Stimulated activated CD4-positive, alpha-beta T cell treated with anti-CD3 and anti-CD28 coated beads, Interleukin-15, amount 100 ng/mL, for 1 hour (primary cell): ENCODE measurements around the gene RPS27A.
"Not testable (repeated sequence)": the region's sequence is repeated elsewhere in the genome, so short reads cannot be mapped to it uniquely, and the experiment has no call there.

Experiments used
- DNase-seq, 2 donors: peaks; one replicate each; pipeline ENCODE4 v3.0.0-alpha.2; 2020; ENCODE audit warnings: low read depth in 1 of 2, low spot score in 1 of 2

RPS27A gene

DNA sequence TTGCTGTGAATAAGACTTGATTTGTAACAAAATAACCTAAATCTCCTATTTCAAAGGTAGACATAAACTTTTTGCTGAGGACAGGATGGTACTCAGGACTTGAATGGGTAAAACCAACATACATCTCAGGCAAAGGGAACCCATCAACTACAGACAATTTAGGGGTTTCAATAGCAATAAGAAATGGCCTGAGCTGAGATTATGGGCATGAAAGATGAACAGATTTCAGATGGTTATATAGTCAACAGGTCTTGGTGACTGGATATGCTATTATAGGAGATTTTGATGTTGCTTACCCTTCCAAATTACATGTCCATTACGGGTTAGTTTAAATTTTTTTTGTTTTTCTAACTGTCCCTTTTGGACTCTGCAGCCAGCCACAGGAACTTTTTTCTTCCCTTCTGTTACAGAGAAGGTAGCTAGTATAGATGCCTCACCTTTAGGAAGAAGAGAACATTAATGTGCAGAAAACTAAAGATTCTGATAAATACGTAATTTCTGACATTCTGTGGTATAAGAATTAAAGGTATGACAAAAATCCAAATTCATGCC, 4.6 kb downstream of the RPS27A start:
- no peak for DNase-seq

DNA sequence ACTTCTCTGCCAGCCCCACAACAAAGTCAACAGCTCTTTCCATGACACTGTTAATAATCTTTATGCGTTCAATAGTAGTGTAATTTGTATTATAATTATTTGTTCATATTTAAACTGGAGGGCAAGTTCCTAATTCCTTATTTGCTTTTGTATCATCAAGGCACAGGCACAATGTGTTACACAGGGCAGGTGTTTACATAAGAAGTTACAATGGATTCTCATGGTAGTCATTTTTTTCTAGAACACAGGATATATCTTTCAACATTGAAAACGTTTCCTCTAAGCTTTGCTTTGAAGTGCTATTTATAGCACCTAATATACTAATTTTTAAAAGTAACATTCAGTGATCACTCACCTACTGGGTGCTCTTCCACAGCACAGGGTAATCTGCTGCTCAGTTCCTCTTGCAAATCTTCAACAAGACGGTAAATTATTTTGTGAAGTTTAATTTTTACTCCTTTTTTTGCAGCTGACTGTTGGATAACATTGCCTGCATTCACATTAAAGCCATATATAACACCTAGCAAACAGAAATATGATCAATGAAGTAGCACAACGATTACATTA, 7.3 kb downstream of the RPS27A start:
- DNase-seq, result no peak

DNA sequence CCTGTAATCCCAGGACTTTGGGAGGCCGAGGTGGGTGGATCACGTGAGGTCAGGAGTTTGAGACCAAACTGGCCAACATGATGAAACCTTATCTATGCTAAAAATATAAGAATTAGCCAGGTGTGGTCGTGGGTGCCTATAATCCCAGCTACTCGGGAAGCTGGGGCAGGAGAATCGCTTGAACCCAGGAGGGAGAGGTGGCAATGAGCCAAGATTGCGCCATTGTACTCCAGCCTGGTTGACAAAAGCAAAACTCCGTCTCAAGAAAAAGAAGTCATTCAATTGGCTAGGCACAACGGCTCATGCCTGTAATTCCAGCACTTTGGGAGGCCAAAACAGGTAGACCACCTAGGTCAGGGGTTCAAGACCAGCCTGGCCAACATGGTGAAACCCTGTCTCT, 9.1 kb downstream of the RPS27A start:
- not testable (repeated sequence) for DNase-seq

DNA sequence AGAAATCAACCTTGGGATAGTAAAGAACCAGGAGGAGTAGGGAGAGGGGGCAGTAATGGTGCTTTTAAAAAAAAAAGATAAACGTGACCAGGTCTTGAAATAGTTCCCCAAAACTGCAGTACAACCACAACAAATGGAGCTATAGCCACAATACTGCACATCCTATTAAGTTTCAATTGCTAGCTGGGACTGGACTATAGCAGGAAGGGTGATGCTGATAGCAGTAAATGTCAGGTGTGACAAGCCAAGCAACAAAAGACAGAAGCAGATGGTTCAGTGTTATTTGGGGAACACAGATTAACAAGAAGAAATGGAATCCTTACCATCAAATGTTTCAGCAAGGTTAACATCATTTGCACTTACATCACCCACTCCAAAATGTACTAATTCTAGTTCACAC, 10.1 kb downstream of the RPS27A start:
- no peak for DNase-seq

DNA sequence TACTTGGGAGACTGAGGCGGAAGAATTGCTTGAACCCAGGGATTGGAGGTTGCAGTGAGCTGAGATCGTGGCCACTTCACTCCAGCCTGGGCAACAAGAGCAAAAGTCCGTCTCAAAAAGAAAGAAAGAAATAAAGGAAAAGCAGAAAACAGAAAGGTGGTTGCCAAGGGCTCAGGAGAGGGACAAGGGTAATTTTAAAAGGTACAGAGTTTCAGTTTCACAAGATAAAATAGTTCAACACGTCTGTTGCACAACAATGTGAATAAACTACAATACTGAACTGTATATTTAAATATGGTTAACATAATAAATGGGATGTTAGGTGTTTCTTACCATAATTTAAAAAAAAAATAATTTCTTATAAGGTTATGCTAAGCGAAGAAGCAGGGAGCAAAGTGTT, 12.9 kb downstream of the RPS27A start:
- no peak for DNase-seq

DNA sequence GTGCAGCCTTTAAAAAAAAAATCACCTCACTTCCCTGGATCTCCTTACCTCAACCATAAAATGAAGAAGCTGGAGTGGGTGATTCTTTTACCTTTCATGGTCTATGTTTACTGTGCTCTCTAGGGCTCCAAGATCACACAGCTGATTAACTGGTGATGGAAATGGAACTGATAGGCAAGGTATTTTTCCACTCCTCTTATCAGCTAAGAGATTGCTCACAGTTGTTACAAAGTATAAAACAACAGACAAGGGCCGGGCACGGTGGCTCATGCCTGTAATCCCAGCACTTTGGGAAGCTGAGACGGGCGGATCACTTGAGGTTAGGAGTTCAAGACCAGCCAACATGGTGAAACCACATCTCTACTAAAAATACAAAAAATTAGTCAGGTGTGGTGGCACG, 14.5 kb downstream of the RPS27A start:
- no peak for DNase-seq

DNA sequence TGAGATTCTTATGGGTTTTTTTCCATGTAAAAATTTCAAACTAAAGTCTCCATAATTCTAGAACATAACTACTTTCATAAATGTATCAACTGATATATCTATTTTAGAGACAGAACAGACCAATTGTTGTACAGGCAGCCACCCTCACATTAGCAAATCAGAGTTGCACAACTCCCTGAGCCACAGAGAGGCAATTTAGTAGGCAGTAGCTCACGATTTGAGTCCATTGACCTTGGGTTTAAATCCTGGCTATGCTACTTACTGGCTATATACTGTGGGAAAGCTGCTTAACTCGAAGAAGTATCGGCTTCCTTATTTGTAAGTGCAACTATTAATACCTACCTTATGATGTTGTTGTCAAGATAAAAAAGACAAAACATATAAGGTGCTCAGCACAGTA, 20.3 kb downstream of the RPS27A start:
- DNase-seq, result no peak

DNA sequence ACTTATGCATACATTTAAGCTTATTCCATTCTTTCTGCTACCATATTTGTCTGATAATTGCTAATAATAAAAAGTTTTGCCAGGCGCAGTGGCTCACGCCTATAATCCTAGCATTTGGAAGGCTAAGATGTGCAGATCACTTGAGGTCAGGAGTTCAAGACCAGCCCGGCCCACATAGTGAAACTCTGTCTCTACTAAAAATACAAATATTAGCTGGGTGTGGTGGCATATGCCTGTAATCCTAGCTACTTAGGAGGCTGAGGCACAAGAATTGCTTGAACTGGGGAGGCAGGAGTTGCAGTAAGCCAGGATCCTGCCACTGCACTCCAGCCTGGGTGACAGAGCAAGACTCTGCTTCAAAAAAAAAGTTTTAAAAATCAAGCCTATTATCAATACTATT, 27.1 kb downstream of the RPS27A start:
- not testable (repeated sequence) for DNase-seq

DNA sequence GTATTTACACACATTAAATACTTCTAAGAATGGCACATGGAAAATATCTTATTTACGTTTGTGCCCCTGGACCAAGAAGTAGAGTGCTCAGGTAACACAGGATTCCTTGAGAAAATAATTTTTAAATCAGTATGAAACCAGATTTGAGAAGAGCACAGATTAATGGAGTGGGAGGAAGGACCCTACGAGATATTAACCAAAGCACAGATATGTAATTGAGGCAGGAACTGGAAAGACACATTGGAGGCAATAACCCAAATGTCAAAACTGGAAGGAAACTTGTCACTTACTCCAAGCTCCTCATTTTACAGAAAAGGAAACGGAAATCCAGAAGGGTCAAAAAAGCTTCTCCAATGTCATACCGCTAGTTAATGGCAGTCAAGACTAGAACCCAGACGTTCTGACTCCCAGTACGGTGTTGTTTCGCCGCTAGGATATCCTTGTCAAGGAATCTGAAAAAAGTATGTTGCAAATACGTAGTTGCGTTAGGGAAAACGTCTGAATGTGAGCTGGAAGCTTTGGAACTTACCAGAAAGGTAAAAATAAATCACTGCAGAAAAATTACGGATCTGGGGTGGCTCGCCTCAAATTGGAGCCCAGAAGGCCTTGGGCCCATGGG, 35.9 kb downstream of the RPS27A start:
- no peak for DNase-seq

DNA sequence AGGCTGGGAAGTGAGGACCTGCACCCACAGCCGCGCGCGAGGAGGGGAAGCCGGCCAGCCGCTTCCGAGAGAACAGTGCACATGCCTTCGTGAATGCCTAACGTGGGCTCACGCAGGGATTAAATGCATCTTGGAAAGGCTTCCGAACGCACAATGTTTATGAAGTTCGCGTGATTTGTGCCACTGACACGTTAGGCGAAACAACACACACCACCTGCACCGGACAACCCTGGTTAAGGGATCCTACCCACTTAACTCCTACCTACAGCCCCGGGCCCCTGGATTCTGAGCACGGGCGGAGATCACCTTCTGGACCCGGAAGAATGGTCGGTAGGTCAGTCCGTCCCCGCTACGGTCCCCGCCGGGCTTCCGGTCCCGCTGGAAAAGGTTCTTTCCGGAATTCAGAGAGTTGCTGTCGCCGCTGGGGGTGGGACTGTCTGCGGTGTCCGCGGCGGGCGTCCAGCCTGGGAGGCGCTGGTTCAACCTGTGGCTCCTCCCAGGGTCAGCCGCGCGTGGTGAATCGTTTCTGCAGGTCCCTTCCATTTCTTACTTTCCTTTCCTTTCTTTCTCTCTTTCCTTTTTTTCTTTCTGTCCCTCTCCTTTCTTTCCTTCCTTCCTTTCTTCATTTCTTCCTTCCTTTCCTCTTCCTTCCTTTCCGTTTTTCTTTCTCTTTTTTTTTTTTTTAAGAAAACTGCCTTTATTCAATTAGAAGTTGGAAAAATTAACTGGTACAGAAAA, 36.6 kb downstream of the RPS27A start, which contains the start of gene MTIF2:
Gene MTIF2 (minus strand): TSS at position 325 of the 738 bp plus-strand sequence. CDS start 5,373 bp downstream, outside the sequence.
- peak; percentile 66 to 83 for DNase-seq

DNA sequence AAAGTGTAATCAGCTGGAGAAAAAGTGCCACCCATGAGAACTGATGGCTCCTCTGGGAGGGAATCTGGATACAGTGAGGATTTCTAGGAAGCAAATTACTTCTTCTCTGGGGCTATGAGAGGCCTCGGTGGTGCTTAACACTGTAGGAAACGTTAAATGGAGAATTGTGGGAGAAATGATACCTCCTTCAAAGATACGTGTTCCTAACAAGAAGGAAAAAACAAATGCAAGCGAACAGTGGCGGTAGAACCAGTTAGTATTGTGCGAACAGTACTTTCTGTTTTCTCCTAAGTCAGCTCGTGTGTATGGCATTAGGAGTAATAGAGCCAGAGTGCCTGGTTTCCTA, 37.1 kb downstream of the RPS27A start:
- no peak for DNase-seq

DNA sequence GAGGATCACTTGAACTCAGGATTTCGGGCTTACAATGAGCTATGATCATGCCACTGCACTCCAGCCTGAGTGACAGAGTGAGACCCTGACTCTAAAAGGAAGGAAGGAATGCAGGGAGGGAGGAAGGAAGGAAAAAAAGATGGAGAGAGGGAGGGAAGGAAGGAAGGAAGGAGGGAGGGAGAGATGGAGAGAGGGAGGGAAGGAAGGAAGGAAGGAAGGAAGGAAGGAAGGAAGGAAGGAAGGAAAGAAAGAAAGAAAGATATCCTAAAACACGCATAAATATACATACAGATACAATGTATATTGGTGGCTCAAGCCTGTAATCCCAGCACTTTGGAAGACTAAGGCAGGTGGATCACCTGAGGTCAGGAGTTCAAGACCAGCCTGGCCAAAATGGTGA, 41.9 kb downstream of the RPS27A start:
- DNase-seq, result not testable (repeated sequence)

DNA sequence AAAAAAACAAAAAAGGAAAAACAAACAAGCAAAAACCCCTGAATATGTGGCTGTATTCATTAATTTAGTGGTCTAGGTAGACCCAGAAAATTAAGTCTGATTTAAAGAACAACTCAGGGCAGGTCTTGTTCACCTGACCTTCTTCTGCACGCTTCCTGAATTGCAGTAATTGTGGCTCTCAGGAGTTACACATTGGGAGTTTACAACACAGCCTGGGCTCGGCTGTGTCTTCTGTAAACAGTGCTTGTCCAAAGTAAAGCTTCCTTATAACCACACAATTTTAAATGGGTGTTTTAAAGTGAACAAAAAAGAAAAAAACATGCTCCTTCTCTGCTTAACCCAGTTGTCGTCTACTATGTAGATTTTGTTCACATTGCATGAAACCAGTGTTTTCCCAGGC, 44.8 kb downstream of the RPS27A start:
- DNase-seq, result no peak

DNA sequence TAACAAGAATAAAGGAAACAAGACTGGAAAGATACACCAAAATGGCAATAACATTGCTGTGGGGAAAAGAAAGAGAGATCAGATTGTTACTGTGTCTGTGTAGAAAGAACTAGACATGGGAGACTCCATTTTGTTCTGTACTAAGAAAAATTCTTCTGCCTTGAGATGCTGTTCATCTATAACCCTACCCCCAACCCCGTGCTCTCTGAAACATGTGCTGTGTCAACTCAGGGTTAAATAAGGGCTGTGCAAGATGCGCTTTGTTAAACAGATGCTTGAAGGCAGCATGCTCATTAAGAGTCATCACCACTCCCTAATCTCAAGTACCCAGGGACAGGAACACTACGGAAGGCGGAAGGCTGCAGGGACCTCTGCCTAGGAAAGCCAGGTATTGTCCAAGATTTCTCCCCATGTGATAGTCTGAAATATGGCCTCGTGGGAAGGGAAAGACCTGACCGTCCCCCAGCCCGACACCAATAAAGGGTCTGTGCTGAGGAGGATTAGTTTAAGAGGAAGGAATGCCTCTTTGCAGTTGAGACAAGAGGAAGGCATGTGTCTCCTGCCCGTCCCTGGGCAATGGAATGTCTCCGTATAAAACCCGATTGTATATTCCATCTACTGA, 46.8 kb downstream of the RPS27A start:
- DNase-seq, result not testable (repeated sequence)

DNA sequence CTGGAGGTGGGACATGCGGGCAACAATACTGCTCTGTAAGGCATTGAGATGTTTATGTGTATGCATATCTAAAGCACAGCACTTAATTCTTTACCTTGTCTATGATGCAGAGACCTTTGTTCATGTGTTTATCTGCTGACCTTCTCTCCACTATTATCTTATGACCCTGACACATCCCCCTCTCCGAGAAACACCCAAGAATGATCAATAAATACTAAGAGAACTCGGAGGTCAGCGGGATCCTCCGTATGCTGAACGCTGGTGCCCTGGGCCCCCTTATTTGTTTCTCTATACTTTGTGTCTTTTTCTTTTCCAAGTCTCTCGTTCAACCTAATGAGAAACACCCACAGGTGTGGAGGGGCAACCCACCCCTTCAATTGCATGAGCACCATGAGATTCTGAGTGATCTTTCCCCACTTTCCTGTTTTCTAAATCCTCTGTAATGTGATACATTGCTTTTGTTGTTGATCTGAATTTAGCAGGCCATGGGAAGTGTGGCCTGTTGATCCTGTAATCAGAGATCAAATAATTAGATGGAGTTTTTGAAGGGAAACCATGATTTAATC, 47.5 kb downstream of the RPS27A start:
- not testable (repeated sequence) for DNase-seq

DNA sequence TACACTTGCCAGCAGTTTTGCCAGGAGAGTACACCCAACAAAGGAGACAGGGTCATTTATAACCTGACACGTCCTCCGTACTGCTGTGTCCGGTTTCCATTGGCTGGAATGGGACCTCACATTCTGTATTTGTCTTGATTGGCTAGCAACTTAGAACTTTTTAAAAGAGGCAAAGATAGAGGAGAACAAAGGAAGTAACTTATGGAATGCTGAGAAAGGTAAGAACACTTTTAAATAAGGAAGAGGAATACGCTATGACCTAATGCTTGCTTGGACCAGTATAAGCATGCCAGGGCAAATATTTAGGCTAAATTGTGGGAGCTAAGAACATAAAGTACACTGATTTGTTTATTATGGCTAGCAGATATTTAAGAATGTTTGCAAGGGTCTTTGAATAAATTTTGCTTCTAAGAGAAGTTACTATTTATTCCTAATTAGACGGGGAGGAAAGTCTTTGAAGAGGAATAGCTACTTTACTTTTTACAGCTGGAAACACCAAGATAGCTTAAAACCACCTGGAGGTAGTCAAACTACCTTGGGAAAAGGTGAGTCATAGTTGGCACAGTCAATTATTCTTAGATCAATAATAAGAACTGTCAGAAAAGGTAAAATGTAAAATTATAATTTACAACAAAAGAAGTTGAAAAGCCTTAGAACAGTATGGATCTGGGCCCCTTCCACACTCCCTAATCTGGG, 48.5 kb downstream of the RPS27A start:
- not testable (repeated sequence) for DNase-seq

DNA sequence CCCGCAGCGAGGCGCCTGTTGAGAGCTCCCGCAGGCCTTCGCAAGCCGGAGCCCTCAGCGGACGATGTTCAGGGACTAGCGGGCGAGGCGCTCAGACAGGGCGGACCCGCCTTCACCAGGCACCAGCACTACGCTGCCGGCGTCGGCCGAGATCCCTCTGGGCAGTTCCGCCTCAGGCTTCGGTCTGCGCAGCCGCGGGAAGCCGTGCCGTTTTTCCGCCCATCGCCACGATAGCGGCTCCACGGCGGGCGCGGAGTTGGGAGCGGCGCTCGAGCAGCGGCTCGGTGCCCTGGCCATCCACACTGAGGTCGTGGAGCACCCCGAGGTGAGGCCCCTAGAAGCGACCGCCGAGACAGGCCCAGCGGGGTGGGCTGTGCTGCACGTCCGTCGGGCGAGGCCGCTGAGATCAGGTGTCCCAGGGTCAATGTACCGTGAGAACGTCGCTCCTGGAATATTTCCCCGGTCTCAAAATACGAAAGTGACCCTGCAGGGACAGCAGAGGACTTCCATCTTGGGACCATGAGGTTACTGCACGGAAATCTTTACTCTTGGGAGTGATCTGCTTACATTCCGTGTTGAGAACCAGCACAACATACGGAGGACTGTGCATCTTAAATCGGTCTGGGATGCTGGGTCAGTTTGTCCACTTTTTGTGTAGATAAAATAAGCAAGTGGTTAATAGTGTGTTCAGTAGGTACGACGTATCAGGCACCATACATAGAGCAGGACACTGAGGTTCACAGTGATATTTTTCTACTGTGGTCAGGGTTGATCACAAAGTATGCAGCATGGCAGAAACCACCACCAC, 49.8 kb downstream of the RPS27A start:
- DNase-seq, result peak; percentile 76 to 78

DNA sequence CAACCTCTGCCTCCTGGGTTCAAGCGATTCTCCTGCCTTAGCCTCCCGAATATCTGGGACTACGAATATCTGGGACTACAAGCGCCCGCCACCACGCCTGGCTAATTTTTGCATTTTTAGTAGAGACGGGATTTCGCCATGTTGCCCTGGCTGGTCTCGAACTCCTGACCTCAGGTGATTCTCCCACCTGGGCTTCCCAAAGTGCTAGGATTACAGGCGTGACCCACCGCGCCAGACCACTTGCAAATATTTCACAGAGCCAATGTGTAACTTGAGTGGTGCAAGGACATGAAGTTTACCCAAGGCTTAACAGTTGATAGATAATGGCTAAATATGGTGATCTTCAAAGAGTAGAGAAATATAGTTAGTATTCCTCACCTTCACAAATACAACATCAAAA, 50.6 kb downstream of the RPS27A start:
- no peak for DNase-seq
